IMR-90 (cell line): ENCODE measurements around the gene ZNF598.

Experiments
- FOS ChIP-seq: fragments of 150-350 bp; IDR thresholded peaks from 2 replicates; pipeline ENCODE4 v1.6.1; 2016; ENCODE audit warnings: low read depth, low read length
- MAZ ChIP-seq: IDR thresholded peaks from 2 replicates; pipeline ENCODE4 v1.6.1; 2012; ENCODE audit warnings: low read depth, mild to moderate bottlenecking, low read length, improper control_type of control experiment, moderate library complexity, borderline replicate concordance
- POLR2A ChIP-seq: IDR thresholded peaks from 2 replicates; pipeline ENCODE4 v1.6.1; 2012; ENCODE audit warnings: mild to moderate bottlenecking, low read depth, low read length
- RAD21 ChIP-seq: IDR thresholded peaks from 2 replicates; pipeline ENCODE4 v1.6.1; 2012; ENCODE audit warnings: low read length, improper control_type of control experiment
- RCOR1 ChIP-seq: IDR thresholded peaks from 2 replicates; pipeline ENCODE4 v1.6.1; 2012; ENCODE audit warnings: mild to moderate bottlenecking, low read length, improper control_type of control experiment; ENCODE audit not compliant: insufficient replicate concordance
- RFX5 ChIP-seq: IDR thresholded peaks from 2 replicates; pipeline ENCODE4 v1.8.0; 2012; ENCODE audit warnings: low read depth, mild to moderate bottlenecking, low read length, moderate library complexity
- SMC3 ChIP-seq: fragments of 150-350 bp; IDR thresholded peaks from 2 replicates; pipeline ENCODE4 v1.6.1; 2016; ENCODE audit warnings: low read depth, mild to moderate bottlenecking, antibody characterized with exemption, low read length, moderate library complexity
- TF ChIP-seq, protein P1 (sequence below): conservative IDR thresholded peaks from 2 replicates; pipeline ENCODE4 v1.5.1; 2012; ENCODE audit warnings: mild to moderate bottlenecking, low read depth, low read length, improper control_type of control experiment
- TF ChIP-seq, protein P2 (sequence below): fragments of 150-350 bp; IDR thresholded peaks from 2 replicates; pipeline ENCODE4 v1.6.1; 2017; ENCODE audit warnings: mild to moderate bottlenecking, antibody characterized with exemption, low read length, low read depth

DNA sequence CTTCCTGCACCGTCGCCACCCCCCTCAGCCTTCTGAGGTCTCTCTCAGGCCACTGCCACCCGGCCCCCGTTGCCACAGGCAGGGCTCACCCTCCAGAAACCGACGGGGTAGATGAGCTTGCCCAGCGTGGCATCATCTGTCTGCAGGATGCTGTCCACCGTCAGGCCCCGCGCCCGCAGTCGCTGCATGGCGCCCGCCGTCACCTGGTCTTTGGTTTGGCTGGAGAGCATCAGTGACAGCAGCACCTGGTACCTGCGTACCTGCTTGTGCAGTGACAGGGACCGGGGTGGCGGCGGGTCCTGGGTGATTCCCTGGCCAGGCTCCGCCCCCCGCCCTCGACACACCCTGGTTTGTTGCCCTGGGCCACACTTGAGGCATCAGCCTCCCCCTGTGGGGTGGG is 34.9 kb upstream of the ZNF598 start:
- TF ChIP-seq POLR2A (no peak), SMC3 (no peak), RCOR1 (no peak), MAZ (no peak), FOS (no peak), RAD21 (no peak), RFX5 (no peak)
- TF ChIP-seq, protein P1, sequence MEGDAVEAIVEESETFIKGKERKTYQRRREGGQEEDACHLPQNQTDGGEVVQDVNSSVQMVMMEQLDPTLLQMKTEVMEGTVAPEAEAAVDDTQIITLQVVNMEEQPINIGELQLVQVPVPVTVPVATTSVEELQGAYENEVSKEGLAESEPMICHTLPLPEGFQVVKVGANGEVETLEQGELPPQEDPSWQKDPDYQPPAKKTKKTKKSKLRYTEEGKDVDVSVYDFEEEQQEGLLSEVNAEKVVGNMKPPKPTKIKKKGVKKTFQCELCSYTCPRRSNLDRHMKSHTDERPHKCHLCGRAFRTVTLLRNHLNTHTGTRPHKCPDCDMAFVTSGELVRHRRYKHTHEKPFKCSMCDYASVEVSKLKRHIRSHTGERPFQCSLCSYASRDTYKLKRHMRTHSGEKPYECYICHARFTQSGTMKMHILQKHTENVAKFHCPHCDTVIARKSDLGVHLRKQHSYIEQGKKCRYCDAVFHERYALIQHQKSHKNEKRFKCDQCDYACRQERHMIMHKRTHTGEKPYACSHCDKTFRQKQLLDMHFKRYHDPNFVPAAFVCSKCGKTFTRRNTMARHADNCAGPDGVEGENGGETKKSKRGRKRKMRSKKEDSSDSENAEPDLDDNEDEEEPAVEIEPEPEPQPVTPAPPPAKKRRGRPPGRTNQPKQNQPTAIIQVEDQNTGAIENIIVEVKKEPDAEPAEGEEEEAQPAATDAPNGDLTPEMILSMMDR: no peak
- TF ChIP-seq, protein P2, sequence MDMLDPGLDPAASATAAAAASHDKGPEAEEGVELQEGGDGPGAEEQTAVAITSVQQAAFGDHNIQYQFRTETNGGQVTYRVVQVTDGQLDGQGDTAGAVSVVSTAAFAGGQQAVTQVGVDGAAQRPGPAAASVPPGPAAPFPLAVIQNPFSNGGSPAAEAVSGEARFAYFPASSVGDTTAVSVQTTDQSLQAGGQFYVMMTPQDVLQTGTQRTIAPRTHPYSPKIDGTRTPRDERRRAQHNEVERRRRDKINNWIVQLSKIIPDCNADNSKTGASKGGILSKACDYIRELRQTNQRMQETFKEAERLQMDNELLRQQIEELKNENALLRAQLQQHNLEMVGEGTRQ: no peak
